Measurements from ENCODE around the gene VGLL2.

VGLL2 gene

GRCh38 chr6:117269638-117270054 is 4.3 kb downstream of the VGLL2 start:
- no peak for DNase-seq

GRCh38 chr6:117270055-117270842 is 4.9 kb downstream of the VGLL2 start:
- DNase-seq = no peak

- no peak for DNase-seq
Observed at GRCh38 chr6:117270843-117271507, 5.6 kb downstream of the VGLL2 start.

- no peak for DNase-seq
Observed at GRCh38 chr6:117272032-117272866, 6.9 kb downstream of the VGLL2 start.

GRCh38 chr6:117272891-117273290 is 7.5 kb downstream of the VGLL2 start:
- no peak for DNase-seq

- DNase-seq = no peak
Observed at GRCh38 chr6:117275205-117275604, 9.8 kb downstream of the VGLL2 start.

- DNase-seq = no peak
Observed at GRCh38 chr6:117275711-117276110, 10.4 kb downstream of the VGLL2 start.

- DNase-seq = no peak
Observed at GRCh38 chr6:117276778-117277316, 11.5 kb downstream of the VGLL2 start.

GRCh38 chr6:117280922-117281321 is 15.6 kb downstream of the VGLL2 start:
- no peak for DNase-seq

GRCh38 chr6:117288083-117288715 is 22.8 kb downstream of the VGLL2 start:
- DNase-seq = no peak

GRCh38 chr6:117290173-117290846 is 25.0 kb downstream of the VGLL2 start:
- DNase-seq = no peak

- DNase-seq = no peak
Observed at GRCh38 chr6:117298941-117299340, 33.6 kb downstream of the VGLL2 start.

GRCh38 chr6:117303323-117303722 is 38.0 kb downstream of the VGLL2 start:
- DNase-seq = no peak

GRCh38 chr6:117304446-117304845 is 39.1 kb downstream of the VGLL2 start:
- no peak for DNase-seq

GRCh38 chr6:117306227-117306790 is 41.0 kb downstream of the VGLL2 start:
- DNase-seq = no peak

- no peak for DNase-seq
Observed at GRCh38 chr6:117307655-117308054, 42.3 kb downstream of the VGLL2 start.

GRCh38 chr6:117309069-117309468 is 43.7 kb downstream of the VGLL2 start:
- no peak for DNase-seq

GRCh38 chr6:117309611-117310010 is 44.3 kb downstream of the VGLL2 start:
- DNase-seq = no peak

GRCh38 chr6:117311310-117311709 is 46.0 kb downstream of the VGLL2 start:
- DNase-seq = no peak

GRCh38 chr6:117311726-117312125 is 46.4 kb downstream of the VGLL2 start:
- DNase-seq = no peak

- DNase-seq = no peak
Observed at GRCh38 chr6:117317261-117317660, 51.9 kb downstream of the VGLL2 start.
